H1 (cell line): ENCODE measurements around the gene ASXL2. TPM values are rescaled to one million over a fixed set of nuclear protein-coding genes. Genes with fewer than 3 reads are reported as not detected.

Experiments
- E2F6 ChIP-seq: IDR thresholded peaks from 2 replicates; pipeline ENCODE4 v1.6.1; 2012; ENCODE audit warnings: inconsistent platforms
- polyA plus RNA-seq, 7 experiments: library from polyadenylated mRNA; depleted of rRNA in 3 of 7; stranded (reverse) in 5 of 7; unstranded in 2 of 7; fragments of >200 nt in 5 of 7; fragments of 200-250 nt in 2 of 7; gene quantifications; 1 replicate in 5 of 7; 2 replicates in 1 of 7; 4 replicates in 1 of 7; pipeline versions ENCODE4 v1.2.1 to v1.2.3, GENCODE V29; 2011 to 2013; ENCODE audit warnings: missing spikeins in 2 of 7, mixed read lengths in 2 of 7
- total RNA-seq: library from RNA; stranded (reverse); fragmentation: NEBNext Ultra II Directional; extraction: Animal tissue kit (Norgen Biotek cat#: 25700); gene quantifications from 2 replicates; pipeline ENCODE4 v1.2.1, GENCODE V29; 2021

The ASXL2 gene
- total and polyA plus RNA-seq, 2 of the 8 experiments (the other 6 are each of a cell fraction or from before 2014, with no cell fraction given) = 7.2 to 41.3 TPM

DNA sequence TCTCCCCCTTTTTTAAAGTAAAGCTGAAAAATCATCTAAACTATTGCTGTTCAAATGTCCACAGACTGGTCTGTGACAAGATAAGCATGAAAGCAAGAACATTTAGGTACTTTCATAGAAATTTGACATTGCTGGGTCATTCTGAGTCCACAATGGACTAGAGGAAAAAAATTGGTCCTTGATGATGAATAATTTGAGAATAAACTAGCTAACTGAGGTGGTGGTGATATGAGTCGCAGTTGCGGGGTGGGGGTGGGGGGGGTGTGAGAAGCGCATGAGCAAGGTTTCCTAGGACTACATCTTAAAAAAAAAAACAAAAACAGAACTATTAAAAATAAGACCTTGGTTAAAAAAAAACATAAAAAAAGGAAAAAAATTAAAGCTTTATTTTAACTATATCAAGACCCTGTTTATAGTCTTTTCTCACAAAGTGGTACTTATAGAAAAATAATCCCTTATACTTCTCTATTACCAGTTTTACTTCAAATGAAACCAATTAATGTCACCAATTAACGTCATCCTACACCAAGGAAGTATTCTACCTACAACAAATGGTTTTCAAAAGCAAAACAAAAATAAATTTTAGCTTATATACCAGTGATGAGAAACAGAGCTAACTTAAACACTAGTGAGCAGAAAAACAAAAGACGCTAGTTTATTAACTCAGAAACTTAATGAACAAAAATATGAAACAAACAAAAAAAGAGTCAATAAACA, 88.1 kb downstream of the ASXL2 start (continued):
- no peak for TF ChIP-seq E2F6
